ENCODE results near the gene LRRD1.
"Not testable (repeated sequence)": the region's sequence is repeated elsewhere in the genome, so short reads cannot be mapped to it uniquely, and the experiment has no call there.

The LRRD1 gene

DNA sequence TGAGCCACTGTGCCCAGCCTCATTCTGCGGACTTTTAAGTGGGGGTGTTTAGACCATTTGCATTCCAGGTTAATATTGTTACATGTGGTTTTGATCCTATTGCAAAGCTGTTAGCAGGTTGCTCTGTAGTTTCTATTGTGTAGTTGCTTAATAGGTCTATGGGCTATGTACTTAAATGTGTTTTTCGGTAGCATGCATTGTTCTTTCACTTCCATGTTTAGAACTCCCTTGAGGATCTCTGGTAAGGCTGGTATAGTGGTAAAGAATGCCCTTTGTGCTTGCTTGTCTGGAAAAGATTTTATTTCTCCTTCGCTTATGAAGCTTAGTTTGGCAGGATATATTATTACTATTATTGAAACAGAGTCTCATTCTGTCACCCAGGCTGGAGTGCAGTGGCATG is 13.4 kb upstream of the LRRD1 start:
- Histone ChIP-seq H3K4me3 (ENCODE audit: low read length) (no peak overlapping the region), H3K27me3 (ENCODE audit: low read depth, low read length) (no peaks in the 10 kb centered on the region), H2AFZ (ENCODE audit: low read depth, low read length) (no peak overlapping the region), H3K27ac (ENCODE audit: low read length) (no peak overlapping the region), H3K9me3 (ENCODE audit: insufficient read depth, low read length) (peaks cover 15% of the 10 kb centered on the region), H4K20me1 (ENCODE audit: insufficient read depth, low read length) (no peaks in the 10 kb centered on the region), H3K79me2 (ENCODE audit: low read length) (no peaks in the 10 kb centered on the region), H3K9ac (ENCODE audit: low read length) (no peak overlapping the region), H3K4me1 (ENCODE audit: low read length) (no peaks in the 10 kb centered on the region), H3K36me3 (replicated peaks; ENCODE audit: low read depth, low read length) (peaks cover 40% of the 10 kb centered on the region), H3K4me2 (ENCODE audit: low read length) (no peak overlapping the region)
- no peak for TF ChIP-seq EZH2phosphoT487 (IDR thresholded peaks at IDR 0.05; ENCODE audit: low read depth)
- TF ChIP-seq, protein P1, sequence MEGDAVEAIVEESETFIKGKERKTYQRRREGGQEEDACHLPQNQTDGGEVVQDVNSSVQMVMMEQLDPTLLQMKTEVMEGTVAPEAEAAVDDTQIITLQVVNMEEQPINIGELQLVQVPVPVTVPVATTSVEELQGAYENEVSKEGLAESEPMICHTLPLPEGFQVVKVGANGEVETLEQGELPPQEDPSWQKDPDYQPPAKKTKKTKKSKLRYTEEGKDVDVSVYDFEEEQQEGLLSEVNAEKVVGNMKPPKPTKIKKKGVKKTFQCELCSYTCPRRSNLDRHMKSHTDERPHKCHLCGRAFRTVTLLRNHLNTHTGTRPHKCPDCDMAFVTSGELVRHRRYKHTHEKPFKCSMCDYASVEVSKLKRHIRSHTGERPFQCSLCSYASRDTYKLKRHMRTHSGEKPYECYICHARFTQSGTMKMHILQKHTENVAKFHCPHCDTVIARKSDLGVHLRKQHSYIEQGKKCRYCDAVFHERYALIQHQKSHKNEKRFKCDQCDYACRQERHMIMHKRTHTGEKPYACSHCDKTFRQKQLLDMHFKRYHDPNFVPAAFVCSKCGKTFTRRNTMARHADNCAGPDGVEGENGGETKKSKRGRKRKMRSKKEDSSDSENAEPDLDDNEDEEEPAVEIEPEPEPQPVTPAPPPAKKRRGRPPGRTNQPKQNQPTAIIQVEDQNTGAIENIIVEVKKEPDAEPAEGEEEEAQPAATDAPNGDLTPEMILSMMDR (IDR thresholded peaks at IDR 0.05; ENCODE audit: low read depth, low read length), result no peak

DNA sequence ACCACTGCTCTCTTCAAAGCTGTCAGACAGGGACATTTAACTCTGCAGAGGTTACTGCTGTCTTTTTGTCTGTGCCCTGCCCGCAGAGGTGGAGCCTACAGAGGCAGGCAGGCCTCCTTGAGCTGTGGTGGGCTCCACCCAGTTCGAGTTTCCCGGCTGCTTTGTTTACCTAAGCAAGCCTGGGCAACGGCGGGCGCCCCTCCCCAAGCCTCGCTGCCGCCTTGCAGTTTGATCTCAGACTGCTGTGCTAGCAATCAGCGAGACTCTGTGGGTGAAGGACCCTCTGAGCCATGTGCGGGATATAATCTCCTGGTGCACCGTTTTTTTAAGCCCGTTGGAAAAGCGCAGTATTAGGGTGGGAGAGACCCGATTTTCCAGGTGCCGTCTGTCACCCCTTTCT is 10.3 kb upstream of the LRRD1 start:
- not testable (repeated sequence) for H4K20me1 ChIP-seq (ENCODE audit: insufficient read depth, low read length); H3K79me2 ChIP-seq (ENCODE audit: low read length); H3K9ac ChIP-seq (ENCODE audit: low read length); H3K4me2 ChIP-seq (ENCODE audit: low read length); H3K27me3 ChIP-seq (ENCODE audit: low read depth, low read length); H3K4me3 ChIP-seq (ENCODE audit: low read length); H3K4me1 ChIP-seq (ENCODE audit: low read length); H2AFZ ChIP-seq (ENCODE audit: low read depth, low read length); H3K27ac ChIP-seq (ENCODE audit: low read length)
- H3K36me3 ChIP-seq (replicated peaks; ENCODE audit: low read depth, low read length), result peaks cover 21% of the 10 kb centered on the region
- peaks cover 15% of the 10 kb centered on the region for H3K9me3 ChIP-seq (ENCODE audit: insufficient read depth, low read length)

- not testable (repeated sequence) for H3K4me3 ChIP-seq (ENCODE audit: low read length); H3K9ac ChIP-seq (ENCODE audit: low read length); H4K20me1 ChIP-seq (ENCODE audit: insufficient read depth, low read length); H3K79me2 ChIP-seq (ENCODE audit: low read length); H3K4me2 ChIP-seq (ENCODE audit: low read length); H3K9me3 ChIP-seq (ENCODE audit: insufficient read depth, low read length); H3K4me1 ChIP-seq (ENCODE audit: low read length); H2AFZ ChIP-seq (ENCODE audit: low read depth, low read length); H3K27me3 ChIP-seq (ENCODE audit: low read depth, low read length); H3K27ac ChIP-seq (ENCODE audit: low read length); H3K36me3 ChIP-seq (replicated peaks; ENCODE audit: low read depth, low read length)
Measured at GRCh38 chr7:92184294-92184693, 5.4 kb upstream of the LRRD1 start.

DNA sequence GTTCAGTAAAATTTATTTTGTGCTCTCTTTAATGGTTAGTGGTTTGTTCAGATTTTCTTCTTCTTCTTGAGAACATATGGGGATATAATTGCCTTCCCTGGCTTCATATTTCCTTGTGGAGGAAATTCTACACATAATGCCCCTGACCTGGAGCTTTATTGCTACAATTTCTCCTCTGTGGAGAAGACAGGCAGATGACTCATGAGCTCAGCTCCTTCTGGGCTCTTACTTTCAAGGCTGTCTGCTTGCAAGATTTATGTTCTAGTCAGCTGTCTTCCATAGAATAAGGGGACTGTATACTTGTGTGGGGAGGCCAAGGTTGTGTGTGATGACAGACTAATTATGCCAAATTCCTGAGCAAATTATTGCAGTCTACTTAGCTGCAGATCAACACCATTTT is 1.6 kb downstream of the LRRD1 start:
- no peak overlapping the region for H3K27ac ChIP-seq (ENCODE audit: low read length)
- TF ChIP-seq, protein P1 (IDR thresholded peaks at IDR 0.05; ENCODE audit: low read depth, low read length), result no peak
- no peak for TF ChIP-seq EZH2phosphoT487 (IDR thresholded peaks at IDR 0.05; ENCODE audit: low read depth)

GRCh38 chr7:92169529-92169928 is 9.4 kb downstream of the LRRD1 start:
- not testable (repeated sequence) for H3K9me3 ChIP-seq (ENCODE audit: insufficient read depth, low read length); H3K36me3 ChIP-seq (replicated peaks; ENCODE audit: low read depth, low read length); H4K20me1 ChIP-seq (ENCODE audit: insufficient read depth, low read length); H2AFZ ChIP-seq (ENCODE audit: low read depth, low read length); H3K4me1 ChIP-seq (ENCODE audit: low read length); H3K4me2 ChIP-seq (ENCODE audit: low read length); H3K79me2 ChIP-seq (ENCODE audit: low read length); H3K4me3 ChIP-seq (ENCODE audit: low read length); H3K9ac ChIP-seq (ENCODE audit: low read length); H3K27me3 ChIP-seq (ENCODE audit: low read depth, low read length); H3K27ac ChIP-seq (ENCODE audit: low read length)

More for the DNA sequence above, 1.6 kb downstream of the LRRD1 start:
- no peaks in the 10 kb centered on the region for H3K36me3 ChIP-seq (replicated peaks; ENCODE audit: low read depth, low read length)
- no peaks in the 10 kb centered on the region for H3K27me3 ChIP-seq (ENCODE audit: low read depth, low read length)
- no peaks in the 10 kb centered on the region for H3K79me2 ChIP-seq (ENCODE audit: low read length)
- no peak overlapping the region for H3K4me3 ChIP-seq (ENCODE audit: low read length)
- H3K4me1 ChIP-seq (ENCODE audit: low read length), result no peaks in the 10 kb centered on the region
- no peak overlapping the region for H3K9ac ChIP-seq (ENCODE audit: low read length)
- no peak overlapping the region for H2AFZ ChIP-seq (ENCODE audit: low read depth, low read length)
- no peaks in the 10 kb centered on the region for H3K9me3 ChIP-seq (ENCODE audit: insufficient read depth, low read length)
- no peaks in the 10 kb centered on the region for H4K20me1 ChIP-seq (ENCODE audit: insufficient read depth, low read length)
- H3K4me2 ChIP-seq (ENCODE audit: low read length), result no peak overlapping the region

DNA sequence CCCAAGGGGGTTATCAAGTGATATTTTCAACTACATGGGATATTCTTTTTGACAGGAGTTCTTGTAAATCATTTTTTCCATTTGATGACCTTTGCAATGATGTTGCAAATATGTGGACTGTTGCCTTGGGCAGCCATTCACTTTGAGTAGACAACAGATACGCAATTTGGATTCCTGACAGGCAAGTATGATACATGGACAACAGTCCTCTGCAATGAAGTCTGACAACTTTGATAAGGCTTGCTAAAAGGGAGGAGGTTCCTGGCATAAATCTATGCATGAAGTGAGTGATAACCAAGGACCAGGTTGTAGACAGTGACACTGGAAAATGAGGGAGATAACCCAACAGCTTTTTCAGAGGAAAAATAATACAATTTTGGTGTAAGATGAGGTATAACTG is 17.7 kb downstream of the LRRD1 start:
- no peaks in the 10 kb centered on the region for H4K20me1 ChIP-seq (ENCODE audit: insufficient read depth, low read length)
- H3K4me3 ChIP-seq (ENCODE audit: low read length), result no peak overlapping the region
- H3K4me2 ChIP-seq (ENCODE audit: low read length), result no peak overlapping the region
- H2AFZ ChIP-seq (ENCODE audit: low read depth, low read length), result no peak overlapping the region
- no peaks in the 10 kb centered on the region for H3K79me2 ChIP-seq (ENCODE audit: low read length)
- no peaks in the 10 kb centered on the region for H3K27me3 ChIP-seq (ENCODE audit: low read depth, low read length)
- no peaks in the 10 kb centered on the region for H3K4me1 ChIP-seq (ENCODE audit: low read length)
- TF ChIP-seq EZH2phosphoT487 (IDR thresholded peaks at IDR 0.05; ENCODE audit: low read depth), result no peak
- TF ChIP-seq, protein P1 (IDR thresholded peaks at IDR 0.05; ENCODE audit: low read depth, low read length), result no peak
- no peak overlapping the region for H3K27ac ChIP-seq (ENCODE audit: low read length)
- no peak overlapping the region for H3K9ac ChIP-seq (ENCODE audit: low read length)
- no peaks in the 10 kb centered on the region for H3K9me3 ChIP-seq (ENCODE audit: insufficient read depth, low read length)
- no peaks in the 10 kb centered on the region for H3K36me3 ChIP-seq (replicated peaks; ENCODE audit: low read depth, low read length)
